NCI-H2081 (cell line): ENCODE measurements around the gene SLC43A3.

Source experiments
- DNase-seq, 2 experiments: peaks; one replicate each; lab custom pipeline; 2025; lab: John Stamatoyannopoulos, UW

Gene SLC43A3

DNA sequence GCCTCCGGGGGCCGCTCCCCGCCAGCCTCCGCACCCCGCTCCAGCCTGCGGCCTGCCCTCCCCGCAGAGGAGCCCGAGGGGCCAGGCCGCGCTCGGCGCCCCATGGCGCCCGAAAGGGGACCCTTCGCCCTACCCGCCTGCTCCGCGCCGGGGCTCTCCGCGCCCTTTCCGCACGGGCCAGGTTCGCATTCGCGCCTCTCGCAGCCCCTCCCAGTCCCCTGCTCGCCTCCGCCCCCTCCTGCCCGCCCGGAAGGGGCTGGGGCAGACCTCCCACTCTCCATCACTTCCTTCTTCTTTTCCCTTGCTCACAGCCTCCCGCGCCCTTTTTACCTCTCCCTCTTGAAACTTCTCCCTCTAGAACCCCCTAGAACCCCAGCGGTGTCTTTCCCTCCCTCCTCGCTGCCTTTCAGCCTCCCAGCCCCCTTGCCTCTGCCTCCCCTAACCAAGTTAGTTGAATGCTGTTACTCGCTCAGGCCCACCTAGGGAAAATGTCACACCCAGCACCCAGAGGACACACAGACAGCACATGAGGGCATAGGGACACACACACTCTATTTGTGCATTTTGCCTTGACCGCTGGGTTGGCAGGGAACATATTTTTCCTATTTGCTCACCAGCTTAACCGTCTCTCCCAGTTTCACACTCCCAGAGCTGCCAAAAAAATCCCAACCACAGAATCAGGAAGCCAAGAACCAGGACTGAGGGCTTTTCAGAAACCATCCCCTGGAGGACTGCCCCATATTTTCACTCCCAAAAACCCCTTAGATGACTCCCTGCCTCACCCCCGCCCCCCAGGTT lies at the start of gene SLC43A3:
Gene SLC43A3 (minus strand): TSS at position 193 of the 798 bp plus-strand sequence. CDS start 949 bp downstream, outside the sequence.
- DNase-seq = no peak

GRCh38 chr11:57476047-57476756 lies 49.3 kb upstream of the SLC43A3 start:
- DNase-seq = no peak

DNA sequence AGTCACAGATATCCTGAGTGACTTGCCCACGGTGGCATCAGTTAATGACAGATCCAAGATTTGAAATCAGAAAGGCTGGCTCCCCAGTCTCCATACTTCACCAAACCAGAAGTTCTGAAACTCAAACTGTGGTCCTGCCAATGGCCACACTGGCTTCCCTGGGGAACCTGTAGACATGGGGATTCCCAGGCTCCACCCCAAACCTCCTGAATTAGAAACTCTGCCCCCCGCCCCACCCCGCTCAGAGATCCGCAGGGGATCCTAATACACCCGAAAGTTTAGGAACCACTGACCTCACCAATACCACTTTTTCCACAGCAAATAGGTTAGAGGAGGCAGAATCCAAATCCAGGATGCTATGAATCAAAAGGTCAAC lies 48.7 kb upstream of the SLC43A3 start:
- no peak for DNase-seq

GRCh38 chr11:57475191-57475590 lies 48.3 kb upstream of the SLC43A3 start:
- peak in 1 of 2 experiments; percentile 20 for DNase-seq

- no peak for DNase-seq
Observed at GRCh38 chr11:57474803-57475115, 47.8 kb upstream of the SLC43A3 start.

DNA sequence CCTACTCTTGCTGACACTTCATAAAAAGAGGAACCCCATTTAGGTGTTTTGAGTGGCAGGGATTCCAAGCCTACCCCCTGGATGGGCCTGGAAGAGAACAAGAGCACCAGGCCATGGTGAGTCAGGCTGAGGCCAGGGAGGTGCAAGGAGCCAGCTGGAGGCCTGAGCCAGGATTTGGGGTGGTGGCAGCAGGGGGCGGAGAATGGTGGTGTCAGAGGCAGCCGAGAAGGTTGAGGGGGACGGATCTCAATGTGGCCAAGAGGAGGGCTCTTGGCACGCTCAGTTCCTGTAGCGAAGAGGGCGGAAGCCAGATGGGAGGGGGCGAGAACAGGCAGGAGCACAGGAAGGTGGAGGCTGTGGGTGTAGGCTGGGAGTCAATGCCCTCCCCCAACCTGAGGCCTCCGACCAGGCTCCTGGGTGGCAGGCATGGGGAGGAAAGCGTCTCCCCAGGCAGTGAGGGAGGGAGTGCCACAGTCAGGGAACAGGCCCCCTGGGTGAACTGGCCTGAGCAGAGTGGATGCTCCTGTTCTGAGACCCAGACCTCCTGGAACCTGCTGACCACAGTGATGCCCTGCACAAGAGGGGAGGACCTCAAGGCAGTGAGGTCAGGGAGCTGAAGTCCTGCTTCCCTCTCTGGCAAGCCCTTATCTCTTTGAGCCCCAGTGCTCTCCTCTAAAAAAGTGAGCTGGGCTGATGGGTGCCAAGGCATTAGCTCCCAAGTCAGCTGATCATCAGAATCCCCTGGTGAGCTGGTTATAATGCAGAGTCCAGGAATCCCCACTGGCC lies 47.3 kb upstream of the SLC43A3 start:
- DNase-seq = no peak

DNA sequence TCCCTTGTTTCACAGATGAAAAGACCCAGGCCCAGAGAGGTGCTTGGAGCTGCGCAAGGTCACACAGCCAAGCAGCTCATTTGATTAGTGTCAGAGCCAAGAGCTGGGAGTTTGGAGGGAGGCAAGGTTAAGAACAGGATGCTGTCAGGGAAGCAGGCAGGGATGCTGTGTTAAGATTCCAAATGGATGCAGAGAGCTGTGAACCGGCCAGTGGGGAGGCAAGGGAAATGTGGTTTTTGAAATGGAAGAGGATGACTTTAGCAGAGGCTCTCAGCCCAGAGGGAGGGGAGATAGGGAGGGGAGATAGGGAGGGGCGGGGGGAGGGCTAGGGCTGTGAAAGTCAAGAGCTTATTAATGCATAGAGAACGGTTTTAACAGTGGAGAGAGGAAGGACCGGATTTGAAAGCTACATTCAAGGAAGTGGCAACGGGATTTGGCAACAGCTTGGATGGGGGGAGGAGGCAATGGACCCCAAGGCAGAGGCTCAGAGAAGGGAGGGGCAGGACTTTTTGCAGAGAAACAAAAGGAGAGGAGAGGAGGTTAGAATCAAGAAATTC lies 46.4 kb upstream of the SLC43A3 start:
- DNase-seq = no peak

DNA sequence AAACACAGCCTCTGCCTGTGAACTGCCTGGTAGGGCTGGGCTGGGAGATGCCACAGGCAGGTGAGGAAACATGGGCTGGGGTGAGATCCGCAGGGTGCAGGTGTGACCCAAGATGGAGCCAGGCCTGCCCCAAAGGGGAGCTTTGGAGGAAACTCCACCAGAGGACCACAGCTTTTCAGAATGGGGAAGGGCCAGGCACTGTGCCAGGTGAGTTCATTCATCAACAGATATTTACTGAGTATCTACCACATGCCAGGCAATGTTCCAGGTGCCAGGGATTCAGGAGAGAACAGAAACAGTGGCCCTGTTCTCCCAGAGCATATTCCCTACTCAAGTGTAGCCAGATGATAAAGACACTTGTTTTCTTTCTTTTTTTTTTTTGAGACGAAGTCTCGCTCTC lies 44.6 kb upstream of the SLC43A3 start:
- peak; percentile 45 to 79 for DNase-seq

DNA sequence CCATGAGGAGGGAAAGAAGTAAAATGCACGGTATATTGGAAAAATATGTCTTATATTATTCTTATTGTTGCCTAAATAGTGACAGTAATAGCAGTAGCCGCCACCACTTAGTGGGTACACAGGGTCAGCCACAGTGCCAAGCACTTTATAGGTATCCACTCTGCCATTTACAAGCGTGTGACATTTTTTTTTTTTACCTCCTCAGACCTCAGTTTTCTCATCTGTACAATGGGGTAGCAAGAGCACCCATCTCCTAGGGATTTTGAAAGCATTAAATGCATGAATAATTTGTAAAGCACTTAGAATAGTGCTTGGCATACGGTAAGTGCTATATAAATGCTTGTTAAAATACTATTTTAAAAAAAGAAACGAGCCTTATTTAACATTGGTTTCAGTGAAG lies 42.3 kb upstream of the SLC43A3 start:
- no peak for DNase-seq

GRCh38 chr11:57468276-57468675 lies 41.4 kb upstream of the SLC43A3 start:
- no peak for DNase-seq

DNA sequence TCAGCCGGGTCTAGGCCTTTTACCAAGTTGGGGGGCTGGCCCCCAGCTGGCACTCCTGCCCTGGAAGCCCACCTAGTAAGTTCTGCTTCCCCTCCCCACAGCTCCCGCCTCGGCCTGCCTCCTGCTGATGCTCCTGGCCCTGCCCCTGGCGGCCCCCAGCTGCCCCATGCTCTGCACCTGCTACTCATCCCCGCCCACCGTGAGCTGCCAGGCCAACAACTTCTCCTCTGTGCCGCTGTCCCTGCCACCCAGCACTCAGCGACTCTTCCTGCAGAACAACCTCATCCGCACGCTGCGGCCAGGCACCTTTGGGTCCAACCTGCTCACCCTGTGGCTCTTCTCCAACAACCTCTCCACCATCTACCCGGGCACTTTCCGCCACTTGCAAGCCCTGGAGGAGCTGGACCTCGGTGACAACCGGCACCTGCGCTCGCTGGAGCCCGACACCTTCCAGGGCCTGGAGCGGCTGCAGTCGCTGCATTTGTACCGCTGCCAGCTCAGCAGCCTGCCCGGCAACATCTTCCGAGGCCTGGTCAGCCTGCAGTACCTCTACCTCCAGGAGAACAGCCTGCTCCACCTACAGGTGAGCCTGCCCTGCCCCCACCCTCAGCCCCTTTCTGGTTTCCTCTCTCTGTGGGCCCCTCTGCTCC lies 40.7 kb upstream of the SLC43A3 start:
- no peak for DNase-seq

GRCh38 chr11:57466680-57467079 lies 39.8 kb upstream of the SLC43A3 start:
- DNase-seq = no peak

- no peak for DNase-seq
Observed at GRCh38 chr11:57464539-57465181, 37.7 kb upstream of the SLC43A3 start.

DNA sequence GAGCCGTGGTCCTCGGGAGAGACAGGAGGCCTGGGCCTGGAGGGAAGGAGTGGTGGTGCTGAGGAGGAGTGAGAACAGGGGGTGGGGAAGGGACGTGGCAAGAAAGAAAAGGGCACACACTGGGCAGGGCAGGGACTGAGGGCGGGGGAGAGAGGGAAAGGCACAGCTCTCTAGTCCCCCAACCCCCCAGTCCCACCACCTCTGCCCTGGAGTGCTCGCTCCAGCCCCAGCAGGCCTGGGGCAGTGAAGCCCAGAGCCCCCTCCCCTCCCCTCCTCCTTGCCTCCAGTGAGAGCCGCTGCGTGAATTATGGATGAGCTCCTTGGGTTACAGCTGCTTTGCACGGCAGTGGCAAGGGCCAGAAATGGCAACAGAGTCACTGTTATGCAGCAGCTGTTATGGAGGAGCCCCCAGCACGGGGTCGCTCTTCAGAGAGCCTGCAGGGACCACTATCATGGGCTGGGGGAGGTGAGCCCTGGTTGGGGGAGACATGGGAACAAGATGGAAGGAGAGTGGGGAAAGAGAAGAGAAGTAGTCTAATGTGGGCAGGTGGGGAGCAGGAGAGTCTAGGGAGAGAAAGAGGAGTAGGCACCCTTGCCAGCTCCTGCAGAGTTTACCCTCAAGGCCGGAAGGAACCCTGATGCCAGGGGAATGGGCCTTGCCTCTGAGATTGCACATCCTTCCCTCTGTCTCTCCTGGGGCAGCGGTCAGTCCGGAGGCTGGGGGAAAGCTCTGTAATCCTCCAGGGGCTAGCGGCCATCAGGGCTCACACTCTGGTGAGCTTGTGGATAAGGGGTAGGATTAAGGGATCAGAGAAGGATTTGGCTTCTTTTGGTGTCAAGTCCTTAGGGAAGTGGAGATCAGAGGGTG lies 37.0 kb upstream of the SLC43A3 start:
- no peak for DNase-seq

- DNase-seq = no peak
Observed at GRCh38 chr11:57462597-57462996, 35.7 kb upstream of the SLC43A3 start.

- no peak for DNase-seq
Observed at GRCh38 chr11:57461841-57462489, 35.0 kb upstream of the SLC43A3 start.

DNA sequence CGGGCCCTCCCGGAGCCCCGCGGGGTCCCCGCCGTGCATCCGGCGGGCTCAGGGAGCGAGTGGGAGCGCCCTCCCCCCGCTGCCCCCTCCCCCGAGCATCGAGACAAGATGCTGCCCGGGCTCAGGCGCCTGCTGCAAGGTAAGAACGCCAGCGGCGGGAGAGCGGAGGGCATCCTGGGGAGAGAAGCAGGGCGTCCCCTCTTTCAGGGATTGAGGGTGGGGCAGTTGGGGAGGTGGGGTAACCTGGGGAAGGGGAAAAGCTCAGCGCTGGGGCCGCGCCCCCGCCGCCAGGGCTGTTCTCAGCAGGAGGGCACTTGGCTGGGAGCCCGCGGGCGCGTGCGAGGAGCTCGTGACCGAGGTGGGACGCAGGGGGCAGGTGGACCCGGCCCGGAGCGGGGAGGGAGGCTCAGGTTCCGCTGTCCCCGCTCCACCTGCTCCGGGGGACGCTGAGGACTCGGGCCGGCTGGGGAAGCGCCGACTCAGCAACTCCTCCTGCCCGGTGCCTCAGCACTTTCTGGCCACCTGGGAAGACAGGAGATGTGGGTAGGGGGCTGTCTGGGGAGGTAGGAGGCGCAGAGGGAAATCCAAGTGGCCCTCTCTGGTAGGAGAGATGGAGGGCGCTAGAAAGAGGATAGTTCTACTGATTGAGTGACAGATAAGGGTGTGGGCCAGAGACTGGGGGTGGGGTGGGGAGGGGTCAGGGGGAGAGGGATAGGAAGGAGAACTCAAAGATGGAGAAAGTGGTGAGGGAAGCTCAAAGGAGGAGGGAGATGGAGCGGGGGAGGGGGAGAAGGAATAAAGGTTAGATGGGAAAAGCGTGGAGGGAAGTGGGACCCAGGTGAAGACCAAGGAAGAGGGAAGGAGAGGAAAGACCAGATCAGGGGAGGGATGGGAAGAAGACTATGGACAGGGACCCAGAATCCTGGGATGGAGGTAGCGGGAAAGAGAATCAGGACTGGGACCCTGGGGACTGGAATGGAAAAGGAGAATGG lies 34.1 kb upstream of the SLC43A3 start:
- DNase-seq = peak in 1 of 2 experiments; percentile 20

GRCh38 chr11:57460022-57460757 lies 33.3 kb upstream of the SLC43A3 start, which contains the start of gene RTN4RL2:
Gene RTN4RL2 (plus strand): TSS chr11:57460528. CDS start chr11:57460866, 338 bp downstream.
- peak; percentile 16 to 26 for DNase-seq
